HG03521 (cell line): ENCODE data around the gene DLGAP1.

ENCODE experiments used
- ATAC-seq: cut with Tn5 transposase; IDR thresholded peaks from one replicate; pipeline ENCODE4 v1.9.1; 2021; ENCODE audit warnings: mild to moderate bottlenecking, moderate library complexity; ENCODE audit not compliant: unreplicated experiment

Gene DLGAP1

GRCh38 chr18:3874581-3874980, 580.5 kb downstream of the DLGAP1 start:
- no peak for ATAC-seq

- no peak for ATAC-seq
These were observed 581.0 kb downstream of the DLGAP1 start for GRCh38 chr18:3874125-3874524.

- no peak for ATAC-seq
These were observed 581.4 kb downstream of the DLGAP1 start for GRCh38 chr18:3873698-3874097.

GRCh38 chr18:3873211-3873610, 581.9 kb downstream of the DLGAP1 start:
- ATAC-seq: no peak

GRCh38 chr18:3872641-3873040, 582.5 kb downstream of the DLGAP1 start:
- no peak for ATAC-seq

GRCh38 chr18:3871687-3872086, 583.4 kb downstream of the DLGAP1 start:
- no peak for ATAC-seq

GRCh38 chr18:3870914-3871313, 584.2 kb downstream of the DLGAP1 start:
- no peak for ATAC-seq

- no peak for ATAC-seq
These were observed 585.3 kb downstream of the DLGAP1 start for GRCh38 chr18:3869848-3870247.

GRCh38 chr18:3867864-3868311, 587.2 kb downstream of the DLGAP1 start:
- no peak for ATAC-seq

- no peak for ATAC-seq
These were observed 587.9 kb downstream of the DLGAP1 start for GRCh38 chr18:3867236-3867635.

GRCh38 chr18:3864669-3865298, 590.3 kb downstream of the DLGAP1 start:
- no peak for ATAC-seq

- ATAC-seq: no peak
These were observed 591.5 kb downstream of the DLGAP1 start for GRCh38 chr18:3863593-3863992.

- no peak for ATAC-seq
These were observed 592.1 kb downstream of the DLGAP1 start for GRCh38 chr18:3863006-3863405.

- ATAC-seq: no peak
These were observed 593.6 kb downstream of the DLGAP1 start for GRCh38 chr18:3861495-3861894.

GRCh38 chr18:3857544-3857943, 597.6 kb downstream of the DLGAP1 start:
- ATAC-seq: no peak

- ATAC-seq: no peak
These were observed 599.1 kb downstream of the DLGAP1 start for GRCh38 chr18:3855966-3856365.

- no peak for ATAC-seq
These were observed 602.8 kb downstream of the DLGAP1 start for GRCh38 chr18:3852321-3852720.

- no peak for ATAC-seq
These were observed 603.9 kb downstream of the DLGAP1 start for GRCh38 chr18:3851159-3851558.

GRCh38 chr18:3848316-3848715, 606.8 kb downstream of the DLGAP1 start:
- ATAC-seq: no peak

GRCh38 chr18:3845161-3845560, 609.9 kb downstream of the DLGAP1 start:
- no peak for ATAC-seq

- ATAC-seq: no peak
These were observed 612.3 kb downstream of the DLGAP1 start for GRCh38 chr18:3842844-3843243.

- no peak for ATAC-seq
These were observed 614.3 kb downstream of the DLGAP1 start for GRCh38 chr18:3840766-3841165.

GRCh38 chr18:3839581-3839981, 615.5 kb downstream of the DLGAP1 start:
- no peak for ATAC-seq
